Endothelial cell (in vitro differentiated cells): ENCODE data around the gene SLC12A2. TPM values are rescaled to one million over a fixed set of nuclear protein-coding genes. Genes with fewer than 3 reads are reported as not detected.

Experiments used
- DNase-seq: peaks from one replicate; pipeline ENCODE4 v3.0.0; 2021; ENCODE audit warnings: low spot score
- H3K27ac Mint-ChIP-seq: one replicate; pipeline ENCODE4 v1.8.0; 2021; ENCODE audit warnings: mixed read lengths, inconsistent platforms; ENCODE audit not compliant: unreplicated experiment
- H3K27me3 Mint-ChIP-seq: one replicate; pipeline ENCODE4 v1.8.0; 2021; ENCODE audit warnings: mild to moderate bottlenecking, moderate library complexity, mixed read lengths, inconsistent platforms; ENCODE audit not compliant: unreplicated experiment
- H3K36me3 Mint-ChIP-seq: one replicate; pipeline ENCODE4 v1.8.0; 2021; ENCODE audit warnings: mild to moderate bottlenecking, low read depth, mixed read lengths, inconsistent platforms; ENCODE audit not compliant: unreplicated experiment
- H3K4me1 Mint-ChIP-seq: one replicate; pipeline ENCODE4 v1.8.0; 2021; ENCODE audit warnings: mild to moderate bottlenecking, mixed read lengths, inconsistent platforms; ENCODE audit not compliant: unreplicated experiment
- H3K4me3 Mint-ChIP-seq: one replicate; pipeline ENCODE4 v1.8.0; 2021; ENCODE audit warnings: mild to moderate bottlenecking, mixed read lengths, inconsistent platforms; ENCODE audit not compliant: unreplicated experiment
- H3K9me3 Mint-ChIP-seq: one replicate; pipeline ENCODE4 v1.8.0; 2021; ENCODE audit warnings: mixed read lengths, inconsistent platforms; ENCODE audit not compliant: unreplicated experiment
- CTCF ChIP-seq: fragments of 200-600 bp; sonication (generic); IDR thresholded peaks from one replicate; pipeline ENCODE4 v1.5.0; 2021; ENCODE audit warnings: antibody characterized with exemption; ENCODE audit not compliant: unreplicated experiment
- total RNA-seq: library from RNA; stranded (reverse); fragmentation: NEBNext Ultra II Directional; extraction: Animal tissue kit (Norgen Biotek cat#: 25700); gene quantifications from one replicate; pipeline ENCODE4 v1.2.1, GENCODE V29; 2021; ENCODE audit not compliant: unreplicated experiment

SLC12A2 gene
- total RNA-seq, 1 donor from 2014 or later: 45.7 TPM

GRCh38 chr5:128155776-128156175 lies 72.2 kb downstream of the SLC12A2 start:
- no peak overlapping the region for H3K4me3 Mint-ChIP-seq
- TF ChIP-seq CTCF: no peak

GRCh38 chr5:128156521-128156920 lies 73.0 kb downstream of the SLC12A2 start:
- no peaks in the 10 kb centered on the region for H3K4me1 Mint-ChIP-seq
- no peak for TF ChIP-seq CTCF
- H3K4me3 Mint-ChIP-seq: no peak overlapping the region
- H3K27me3 Mint-ChIP-seq: no peaks in the 10 kb centered on the region
- H3K36me3 Mint-ChIP-seq: peaks cover 27% of the 10 kb centered on the region
- no peak for DNase-seq
- H3K9me3 Mint-ChIP-seq: no peaks in the 10 kb centered on the region
- no peak overlapping the region for H3K27ac Mint-ChIP-seq

More at GRCh38 chr5:128155776-128156175, 72.2 kb downstream of the SLC12A2 start:
- Mint-ChIP-seq H3K27ac (no peak overlapping the region), H3K36me3 (peaks cover 27% of the 10 kb centered on the region), H3K9me3 (no peaks in the 10 kb centered on the region), H3K4me1 (no peaks in the 10 kb centered on the region), H3K27me3 (no peaks in the 10 kb centered on the region)
- DNase-seq: no peak

- H3K9me3 Mint-ChIP-seq: no peaks in the 10 kb centered on the region
- H3K4me3 Mint-ChIP-seq: no peak overlapping the region
- H3K27me3 Mint-ChIP-seq: no peaks in the 10 kb centered on the region
- no peak for DNase-seq
- TF ChIP-seq CTCF: no peak
- H3K4me1 Mint-ChIP-seq: no peaks in the 10 kb centered on the region
- H3K27ac Mint-ChIP-seq: no peak overlapping the region
- peaks cover 31% of the 10 kb centered on the region for H3K36me3 Mint-ChIP-seq
These were observed 74.8 kb downstream of the SLC12A2 start for GRCh38 chr5:128158342-128158741.

- H3K4me3 Mint-ChIP-seq: no peak overlapping the region
- H3K27me3 Mint-ChIP-seq: no peaks in the 10 kb centered on the region
- H3K27ac Mint-ChIP-seq: no peak overlapping the region
- no peak for DNase-seq
- H3K36me3 Mint-ChIP-seq: peaks cover 22% of the 10 kb centered on the region
- no peaks in the 10 kb centered on the region for H3K4me1 Mint-ChIP-seq
- H3K9me3 Mint-ChIP-seq: no peaks in the 10 kb centered on the region
- TF ChIP-seq CTCF: no peak
These were observed 80.4 kb downstream of the SLC12A2 start for GRCh38 chr5:128163991-128164390.

GRCh38 chr5:128169401-128170017 lies 85.9 kb downstream of the SLC12A2 start:
- H3K36me3 Mint-ChIP-seq: peaks cover 7% of the 10 kb centered on the region
- no peak for DNase-seq
- no peaks in the 10 kb centered on the region for H3K4me1 Mint-ChIP-seq
- no peaks in the 10 kb centered on the region for H3K9me3 Mint-ChIP-seq
- no peak for TF ChIP-seq CTCF
- no peak overlapping the region for H3K27ac Mint-ChIP-seq
- H3K4me3 Mint-ChIP-seq: no peak overlapping the region
- H3K27me3 Mint-ChIP-seq: no peaks in the 10 kb centered on the region
